HepG2 (cell line): ENCODE data around the gene RBM47. TPM values are rescaled to one million over a fixed set of nuclear protein-coding genes. Genes with fewer than 3 reads are reported as not detected.

Experiments used
- ATAC-seq: fragments of 200-7000 bp; cut with Tn5 transposase; 3 replicates; pipeline ENCODE4 v1.9.1; 2020; ENCODE audit warnings: mild to moderate bottlenecking, moderate library complexity
- BruUV-seq: library from RNA; stranded (reverse); fragments of 400-500 nt; replicated peaks from 2 replicates; lab custom pipeline; 2021; lab: Mats Ljungman, UMichigan
- CTCF ChIA-PET: fragments of 300-600 bp; formaldehyde crosslinking; extraction: SDS; loops from one replicate; lab custom pipeline; 2021; ENCODE audit warnings: low total read pairs, inconsistent platforms, low intra/inter-chr PET ratio; lab: Yijun Ruan, JAX
- POLR2A ChIA-PET: fragments of 350-600 bp; sonication (Branson Sonifier 250); formaldehyde crosslinking; loops from one replicate; lab custom pipeline; 2020; ENCODE audit warnings: antibody characterized with exemption, inconsistent platforms; lab: Yijun Ruan, JAX
- DNase-seq: peaks from one replicate; pipeline ENCODE4 v3.0.0-alpha.2; 2015; ENCODE audit warnings: low spot score
- FAIRE-seq: peaks from 3 replicates; lab custom pipeline; 2011; peaks lifted over from hg19 to GRCh38; lab: Jason Lieb, UNC
- H2AFZ ChIP-seq: one replicate; pipeline ENCODE4 v1.6.1; 2011; ENCODE audit warnings: low read length, inconsistent platforms
- H3K27ac ChIP-seq: fragments of 300-600 bp; 3 replicates; pipeline ENCODE4 v1.8.0; 2011; ENCODE audit warnings: mixed run types, mild to moderate bottlenecking, mixed read lengths, low read length, inconsistent platforms; ENCODE audit not compliant: insufficient read depth; ENCODE audit errors: extremely low read length
- H3K27me3 ChIP-seq, 2 experiments: fragments of 200-600 bp in 1 of 2; 2 replicates in 1 of 2; 3 replicates in 1 of 2; pipeline versions ENCODE4 v1.6.0 to v1.8.0; 2011; ENCODE audit warnings: low read length in 2 of 2, mild to moderate bottlenecking in 2 of 2, moderate library complexity in 2 of 2, inconsistent platforms in 1 of 2; ENCODE audit not compliant: insufficient read depth in 2 of 2, control insufficient read depth in 1 of 2
- H3K36me3 ChIP-seq, 2 experiments: fragments of 200-600 bp in 1 of 2; replicated peaks in 1 of 2; 2 replicates in 1 of 2; 3 replicates in 1 of 2; pipeline versions ENCODE4 v1.5.1 to v1.8.0; 2011; ENCODE audit warnings: low read length in 2 of 2, inconsistent platforms in 1 of 2; ENCODE audit not compliant: insufficient read depth in 2 of 2, control insufficient read depth in 1 of 2
- H3K4me1 ChIP-seq: 2 replicates; pipeline ENCODE4 v1.5.1; 2012; ENCODE audit warnings: low read length, inconsistent platforms; ENCODE audit not compliant: insufficient read depth
- H3K4me2 ChIP-seq: 2 replicates; pipeline ENCODE4 v1.6.0; 2011; ENCODE audit warnings: low read depth, low read length, inconsistent platforms
- H3K4me3 ChIP-seq, 3 experiments: fragments of 200-600 bp in 1 of 3; sonication (generic), shearing (Covaris generic) in 1 of 3; replicated peaks in 1 of 3; 2 replicates each; pipeline ENCODE4 v1.5.1; 2011 to 2016; ENCODE audit warnings: low read length in 3 of 3, inconsistent platforms in 2 of 3, low read depth in 2 of 3, mild to moderate bottlenecking in 2 of 3, control low read depth in 1 of 3, mixed read lengths in 1 of 3; ENCODE audit not compliant: insufficient read depth in 1 of 3
- H3K79me2 ChIP-seq: one replicate; pipeline ENCODE4 v1.6.1; 2011; ENCODE audit warnings: low read length, inconsistent platforms; ENCODE audit not compliant: insufficient read depth
- H3K9ac ChIP-seq: 2 replicates; pipeline ENCODE4 v1.6.0; 2011; ENCODE audit warnings: mild to moderate bottlenecking, low read depth, low read length, inconsistent platforms; ENCODE audit not compliant: insufficient read depth
- H3K9me3 ChIP-seq: 2 replicates; pipeline ENCODE4 v1.5.1; 2012; ENCODE audit warnings: mild to moderate bottlenecking, low read length
- H4K20me1 ChIP-seq: 2 replicates; pipeline ENCODE4 v1.6.0; 2011; ENCODE audit warnings: inconsistent platforms, mild to moderate bottlenecking, low read length, moderate library complexity; ENCODE audit not compliant: insufficient read depth
- FOSL2 ChIP-seq: sonication (generic); formaldehyde crosslinking; IDR thresholded peaks from 2 replicates; pipeline ENCODE4 v1.4.0; 2020; ENCODE audit warnings: missing genetic modification reagents
- GATAD2A ChIP-seq: IDR thresholded peaks from 2 replicates; pipeline ENCODE4 v1.6.1; 2016
- GMEB1 ChIP-seq: sonication (generic); formaldehyde crosslinking; IDR thresholded peaks from 2 replicates; pipeline ENCODE4 v1.5.1; 2020; ENCODE audit warnings: missing genetic modification reagents, mild to moderate bottlenecking, borderline replicate concordance
- HDAC1 ChIP-seq: sonication (generic); formaldehyde crosslinking; IDR thresholded peaks from 2 replicates; pipeline ENCODE4 v1.5.1; 2020; ENCODE audit warnings: mild to moderate bottlenecking, missing genetic modification reagents
- HDAC6 ChIP-seq: fragments of 200-600 bp; sonication (generic); IDR thresholded peaks from 2 replicates; pipeline ENCODE4 v1.7.0; 2017; ENCODE audit warnings: mild to moderate bottlenecking, antibody characterized with exemption, low read length, low read depth
- RXRB ChIP-seq: IDR thresholded peaks from 2 replicates; pipeline ENCODE4 v1.6.1; 2016; ENCODE audit warnings: borderline replicate concordance, missing genetic modification reagents, missing compliant biosample characterization
- SKI ChIP-seq: fragments of 450-650 bp; IDR thresholded peaks from one replicate; pipeline ENCODE4 v1.6.1; 2018; ENCODE audit warnings: mild to moderate bottlenecking; ENCODE audit not compliant: partially characterized antibody
- TFE3 ChIP-seq: IDR thresholded peaks from 2 replicates; pipeline ENCODE4 v1.6.1; 2016
- TGIF2 ChIP-seq: IDR thresholded peaks from 2 replicates; pipeline ENCODE4 v1.6.1; 2016; ENCODE audit warnings: control low read depth, missing compliant biosample characterization
- ZNF383 ChIP-seq: sonication (generic); formaldehyde crosslinking; IDR thresholded peaks from 2 replicates; pipeline ENCODE4 v1.4.0; 2020; ENCODE audit warnings: missing genetic modification reagents, mild to moderate bottlenecking, borderline replicate concordance
- ZNF567 ChIP-seq: sonication (generic); formaldehyde crosslinking; IDR thresholded peaks from 2 replicates; pipeline ENCODE4 v1.8.1; 2023; ENCODE audit warnings: mild to moderate bottlenecking, missing genetic modification reagents, borderline replicate concordance
- ZNF749 ChIP-seq: sonication (generic); formaldehyde crosslinking; IDR thresholded peaks from 2 replicates; pipeline ENCODE4 v1.8.0; 2022; ENCODE audit warnings: mild to moderate bottlenecking, missing genetic modification reagents, moderate library complexity, borderline replicate concordance
- WGBS: methylation state at CpG from one replicate; pipeline ENCODE4 v1.1.6; 2017; ENCODE audit warnings: low lambda C conversion rate; 5-methylcytosine and 5-hydroxymethylcytosine counted together
- in situ Hi-C: cut with HindIII; loops from 2 replicates; pipeline ENCODE4 v1.10.0; 2017; ENCODE audit warnings: low pct_unique_long_range_greater_than_20kb; ENCODE audit not compliant: extremely low pct_ligation_motif_present
- intact Hi-C: fragments of 100-400 bp; cut with micrococcal nuclease; formaldehyde crosslinking; loops from one replicate; pipeline ENCODE4 v1.10.0; 2022; ENCODE audit not compliant: unreplicated experiment
- polyA plus RNA-seq, 8 experiments: library from polyadenylated mRNA; depleted of rRNA in 3 of 8; stranded (reverse) in 7 of 8; unstranded in 1 of 8; fragments of >200 nt; fragmentation: Illumina TruSeq in 4 of 8; extraction: Trizol in 4 of 8; gene quantifications; 2 replicates each; pipeline versions ENCODE4 v1.2.1 to v1.2.3, GENCODE V29; 2011 to 2016; ENCODE audit warnings: low read depth in 4 of 8, missing spikeins in 1 of 8, mixed read lengths in 1 of 8; ENCODE audit not compliant: insufficient read depth in 1 of 8
- total RNA-seq, 5 experiments: library from RNA; depleted of rRNA; stranded (reverse); fragments of >200 nt; fragmentation: Illumina TruSeq; extraction: Trizol; gene quantifications; 2 replicates each; pipeline ENCODE4 v1.2.3, GENCODE V29; 2016; ENCODE audit warnings: low read depth in 1 of 5
- TF ChIP-seq, protein P1 (sequence below): sonication (generic); formaldehyde crosslinking; IDR thresholded peaks from 2 replicates; pipeline ENCODE4 v1.4.0; 2020; ENCODE audit warnings: missing genetic modification reagents, borderline replicate concordance

The RBM47 gene
- total and polyA plus RNA-seq, 2 of the 13 experiments (the other 11 are each of a cell fraction or from before 2014, with no cell fraction given): 1.2 to 2.5 TPM

- ATAC-seq: peak; percentile 23; the same call in 2 of the 3 replicates
- POLR2A ChIA-PET: no interaction called here
These were observed 82.5 kb downstream of the RBM47 start for GRCh38 chr4:40546969-40547788.

DNA sequence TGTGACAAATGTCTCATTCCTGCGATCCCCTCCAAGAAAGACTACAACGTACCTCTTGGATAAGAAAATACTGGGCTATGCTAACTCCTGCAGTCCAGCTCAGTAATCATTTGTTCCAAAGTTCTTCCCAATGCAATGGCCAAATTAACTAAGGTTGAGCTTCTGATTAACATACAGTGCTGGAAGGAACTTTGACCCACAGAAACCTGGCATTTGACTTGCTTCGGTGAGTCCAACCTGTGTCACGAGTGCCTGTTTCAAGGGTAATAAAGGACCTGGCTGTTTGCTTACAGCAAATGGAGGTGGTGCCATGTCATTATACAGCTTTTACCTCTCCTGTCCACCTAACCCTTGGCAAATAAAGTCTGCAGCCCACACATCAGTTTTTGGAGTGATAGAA lies 83.2 kb downstream of the RBM47 start:
- 0% methylated on average over 4 of the region's 4 CpGs for WGBS
- ATAC-seq (peak; percentile 84), DNase-seq (peak; percentile 57), FAIRE-seq (peak; percentile 82)
- Histone ChIP-seq H3K4me3 (no peak overlapping the region), H4K20me1 (no peaks in the 10 kb centered on the region), H3K4me2 (0 out of 2 replicates have a peak overlapping the region, but pooled peaks have one; percentile 50), H3K9me3 (no peaks in the 10 kb centered on the region), H3K27ac (no peak overlapping the region), H2AFZ (no peak overlapping the region), H3K4me1 (peaks cover 35% of the 10 kb centered on the region), H3K9ac (no peak overlapping the region), H3K36me3 (no peaks in the 10 kb centered on the region), H3K27me3 (no peaks in the 10 kb centered on the region; a peak in 1 of 5 replicates), H3K79me2 (no peaks in the 10 kb centered on the region)
- BruUV-seq: no TSS peak
- in situ Hi-C loops: no loop called here
- POLR2A ChIA-PET: no interaction called here
- intact Hi-C loops: no loop called here
- CTCF ChIA-PET: no interaction called here
- peak; percentile 66 for TF ChIP-seq RXRB (CRISPR knock-in tag)
- no peak for TF ChIP-seq GMEB1 (CRISPR knock-in tag)
- no peak for TF ChIP-seq HDAC6
- TF ChIP-seq, protein P1, sequence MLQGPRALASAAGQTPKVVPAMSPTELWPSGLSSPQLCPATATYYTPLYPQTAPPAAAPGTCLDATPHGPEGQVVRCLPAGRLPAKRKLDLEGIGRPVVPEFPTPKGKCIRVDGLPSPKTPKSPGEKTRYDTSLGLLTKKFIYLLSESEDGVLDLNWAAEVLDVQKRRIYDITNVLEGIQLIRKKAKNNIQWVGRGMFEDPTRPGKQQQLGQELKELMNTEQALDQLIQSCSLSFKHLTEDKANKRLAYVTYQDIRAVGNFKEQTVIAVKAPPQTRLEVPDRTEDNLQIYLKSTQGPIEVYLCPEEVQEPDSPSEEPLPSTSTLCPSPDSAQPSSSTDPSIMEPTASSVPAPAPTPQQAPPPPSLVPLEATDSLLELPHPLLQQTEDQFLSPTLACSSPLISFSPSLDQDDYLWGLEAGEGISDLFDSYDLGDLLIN (CRISPR knock-in tag): no peak
- TF ChIP-seq TGIF2: no peak
- TF ChIP-seq TFE3 (CRISPR knock-in tag): peak; percentile 70

More at GRCh38 chr4:40546969-40547788, 82.5 kb downstream of the RBM47 start:
- no peak overlapping the region for H3K27ac ChIP-seq
- no peak overlapping the region for H2AFZ ChIP-seq
- H3K4me2 ChIP-seq: no peak overlapping the region
- in situ Hi-C loops (no loop called here), intact Hi-C loops (no loop called here)
- H3K9ac ChIP-seq: no peak overlapping the region
- no peak for DNase-seq
- H4K20me1 ChIP-seq: no peaks in the 10 kb centered on the region
- CTCF ChIA-PET: no interaction called here
- H3K36me3 ChIP-seq: no peaks in the 10 kb centered on the region
- no peaks in the 10 kb centered on the region for H3K79me2 ChIP-seq
- TF ChIP-seq ZNF749 (CRISPR knock-in tag) (no peak), SKI (peak; percentile 28), ZNF567 (CRISPR knock-in tag) (no peak), HDAC1 (0 out of 2 replicates have a peak, but pooled peaks have one; percentile 8), GATAD2A (no peak), FOSL2 (CRISPR knock-in tag) (no peak), ZNF383 (no peak)
- BruUV-seq: no TSS peak
- H3K27me3 ChIP-seq: no peaks in the 10 kb centered on the region; a peak in 1 of 5 replicates
- FAIRE-seq: no peak
- WGBS: 55% methylated on average over 4 of the region's 4 CpGs
- H3K9me3 ChIP-seq: no peaks in the 10 kb centered on the region
- H3K4me3 ChIP-seq: no peak overlapping the region
- peaks cover 34% of the 10 kb centered on the region for H3K4me1 ChIP-seq
